NOMO-1 treated with dmso at 0.1 percent for 144 hours (cell line): ENCODE measurements around the gene KBTBD8.
A peak's percentile ranks its signal among the peaks of the same experiment; 100 is the strongest.

ENCODE experiments used
- DNase-seq: peaks from one replicate; lab custom pipeline; 2025; ENCODE audit not compliant: unreplicated experiment; lab: John Stamatoyannopoulos, UW

KBTBD8 gene, protein sequence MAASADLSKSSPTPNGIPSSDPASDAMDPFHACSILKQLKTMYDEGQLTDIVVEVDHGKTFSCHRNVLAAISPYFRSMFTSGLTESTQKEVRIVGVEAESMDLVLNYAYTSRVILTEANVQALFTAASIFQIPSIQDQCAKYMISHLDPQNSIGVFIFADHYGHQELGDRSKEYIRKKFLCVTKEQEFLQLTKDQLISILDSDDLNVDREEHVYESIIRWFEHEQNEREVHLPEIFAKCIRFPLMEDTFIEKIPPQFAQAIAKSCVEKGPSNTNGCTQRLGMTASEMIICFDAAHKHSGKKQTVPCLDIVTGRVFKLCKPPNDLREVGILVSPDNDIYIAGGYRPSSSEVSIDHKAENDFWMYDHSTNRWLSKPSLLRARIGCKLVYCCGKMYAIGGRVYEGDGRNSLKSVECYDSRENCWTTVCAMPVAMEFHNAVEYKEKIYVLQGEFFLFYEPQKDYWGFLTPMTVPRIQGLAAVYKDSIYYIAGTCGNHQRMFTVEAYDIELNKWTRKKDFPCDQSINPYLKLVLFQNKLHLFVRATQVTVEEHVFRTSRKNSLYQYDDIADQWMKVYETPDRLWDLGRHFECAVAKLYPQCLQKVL

DNA sequence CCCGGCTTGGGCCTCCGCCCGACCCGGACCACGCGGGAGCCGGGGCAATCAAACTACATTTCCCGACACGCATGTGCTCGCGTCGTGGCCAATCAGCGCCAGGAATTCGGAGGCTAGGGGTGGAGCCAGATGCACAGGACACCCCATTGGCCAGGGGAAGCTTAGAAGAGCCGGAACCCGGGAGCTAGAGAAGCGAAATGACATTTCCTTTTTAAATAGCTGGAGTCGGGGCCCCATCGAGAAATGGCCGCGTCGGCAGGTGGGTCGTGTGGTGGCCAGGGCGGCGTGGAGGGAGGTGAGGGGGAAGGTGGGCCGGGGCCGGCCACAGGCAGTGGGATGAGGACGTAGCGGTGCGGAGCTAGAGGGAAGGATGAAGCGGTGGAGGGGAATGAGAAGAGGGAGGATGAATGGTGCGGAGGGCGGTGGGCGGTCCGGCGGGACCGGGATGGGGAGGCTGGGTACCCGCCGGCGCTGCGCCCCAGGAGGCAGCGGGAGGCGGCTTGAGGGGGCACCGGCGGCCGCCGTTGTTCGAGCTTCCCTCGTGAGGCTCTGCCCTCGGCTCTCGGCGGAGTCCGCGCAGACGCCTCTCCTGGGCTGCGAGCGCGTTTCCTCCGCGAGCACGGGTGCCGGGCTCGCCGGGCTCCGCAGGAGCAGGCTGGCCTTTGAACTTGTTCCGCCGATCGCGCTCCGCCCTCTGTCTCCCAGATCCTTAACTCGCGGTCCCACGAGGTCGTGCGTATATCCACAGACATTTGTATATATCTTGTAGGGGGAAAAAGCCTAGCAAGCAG lies at the start of gene KBTBD8:
KBTBD8 (plus strand) TSS at position 195 of the 791 bp plus-strand sequence; CDS start at position 244, 49 bp downstream.
- DNase-seq: peak; percentile 99

DNA sequence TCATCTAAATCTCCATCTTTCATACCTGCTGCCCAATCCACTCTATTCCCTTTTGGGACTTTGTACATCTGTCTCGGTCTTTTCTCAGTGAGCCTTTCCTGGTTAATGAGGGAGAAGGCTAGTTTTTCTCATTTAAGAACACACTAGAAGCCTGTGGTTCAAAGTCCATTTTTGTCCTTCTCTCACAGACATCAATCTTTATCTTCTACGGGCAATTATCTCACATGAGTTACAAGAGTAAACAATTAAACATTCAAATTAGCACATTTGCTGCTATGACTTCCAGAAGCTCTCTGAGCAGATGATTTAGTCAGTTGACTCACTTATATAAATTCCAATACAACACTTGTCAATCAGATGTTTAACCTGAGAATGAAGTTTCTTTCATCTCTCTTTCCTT lies 49.3 kb upstream of the KBTBD8 start:
- no peak for DNase-seq

DNA sequence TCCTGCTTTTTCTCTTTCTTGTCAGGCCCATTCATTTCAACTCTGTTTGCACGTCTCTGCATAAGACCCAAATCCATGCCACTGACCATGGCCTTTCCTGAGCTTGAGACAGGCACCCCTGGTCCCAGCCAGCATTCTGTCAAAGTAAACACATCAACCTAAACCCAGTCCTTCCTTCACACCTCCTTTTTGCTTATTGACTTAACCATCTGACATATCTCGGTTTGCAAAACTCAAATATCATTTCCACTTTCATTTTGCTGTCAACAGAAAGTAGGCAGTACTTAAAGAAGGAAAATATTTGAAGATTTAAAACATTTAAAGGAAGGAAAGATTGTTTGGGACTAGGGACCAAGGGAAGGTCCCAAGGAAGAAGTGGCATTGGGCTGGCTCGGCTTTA lies 48.2 kb upstream of the KBTBD8 start:
- DNase-seq: no peak

DNA sequence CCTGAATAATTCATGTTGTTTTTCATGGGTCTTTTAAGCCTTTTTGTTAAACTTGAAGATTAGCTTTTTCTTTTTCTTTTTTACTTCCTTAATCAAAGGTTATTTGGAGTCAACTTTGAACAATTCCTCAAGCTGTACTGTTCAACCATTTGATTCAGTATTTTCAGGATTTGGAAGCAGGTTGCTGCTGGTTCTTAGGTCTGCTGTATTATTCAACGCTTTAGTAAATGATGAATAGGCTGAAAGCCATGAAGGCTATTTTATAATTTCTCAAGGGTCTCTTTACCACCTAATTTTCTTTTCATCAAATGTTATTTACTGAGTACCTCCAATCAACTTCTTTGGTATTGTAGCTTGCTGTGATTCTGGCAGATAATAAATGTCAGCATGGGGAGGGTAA lies 45.8 kb upstream of the KBTBD8 start:
- DNase-seq: no peak

DNA sequence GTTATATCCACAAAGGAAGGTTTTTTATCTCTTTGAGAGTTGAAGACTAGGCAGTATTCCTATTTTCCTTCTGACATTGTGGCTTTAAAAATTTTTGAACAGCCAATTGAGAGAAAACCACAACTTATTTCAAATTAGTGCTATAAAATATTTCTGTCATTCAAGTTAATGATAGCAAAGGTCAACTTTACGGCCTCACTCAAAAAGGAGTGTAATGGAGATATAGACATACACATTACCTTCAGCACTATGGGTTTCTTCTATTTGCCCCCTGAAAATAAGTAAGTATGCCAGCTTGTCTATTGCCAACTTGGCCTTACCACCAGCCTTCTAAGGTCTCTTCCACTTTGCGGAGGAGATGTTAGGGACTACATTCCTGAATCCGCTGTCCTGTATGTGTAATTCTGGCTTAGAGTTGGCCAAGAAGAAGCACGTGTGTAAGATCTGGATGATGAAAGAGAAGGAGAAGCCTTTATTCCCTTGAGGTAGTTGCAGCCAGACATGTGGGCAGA lies 44.1 kb upstream of the KBTBD8 start:
- DNase-seq: no peak

DNA sequence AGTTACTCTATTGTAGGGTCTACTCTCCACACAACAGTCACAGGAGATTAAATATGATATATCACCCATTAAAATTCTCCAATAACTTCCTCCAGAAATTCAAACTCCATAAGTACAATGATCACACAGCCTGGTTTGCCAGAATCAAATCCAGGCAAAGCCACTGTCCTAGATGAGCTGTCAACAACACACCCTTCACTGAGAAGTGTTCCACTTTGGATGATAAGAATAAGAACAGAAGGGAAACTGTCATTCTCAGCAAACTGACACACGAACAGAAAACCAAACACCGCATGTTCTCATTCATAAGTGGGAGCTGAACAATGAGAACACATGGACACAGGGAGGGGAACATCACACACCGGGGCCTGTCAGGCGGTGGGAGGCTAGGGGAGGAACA lies 41.4 kb upstream of the KBTBD8 start:
- DNase-seq: no peak

DNA sequence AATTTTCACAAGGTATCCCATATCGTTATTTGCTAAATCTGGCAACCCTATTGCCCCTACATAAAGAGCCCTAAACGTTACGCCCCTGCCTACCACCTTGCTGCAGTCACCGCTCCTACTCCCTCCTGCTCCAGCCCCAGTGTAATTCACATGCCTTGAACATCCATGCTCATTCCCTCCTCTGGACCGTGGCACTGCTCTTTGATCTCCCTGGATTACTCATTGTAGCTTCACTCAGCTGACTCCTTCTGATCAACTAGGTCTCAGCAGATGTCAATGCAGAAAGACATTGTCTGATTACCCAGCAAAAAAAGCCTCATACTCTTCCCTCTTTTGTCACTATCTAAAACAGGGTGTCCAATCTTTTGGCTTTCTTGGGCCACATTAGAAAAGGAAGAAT lies 40.7 kb upstream of the KBTBD8 start:
- no peak for DNase-seq

DNA sequence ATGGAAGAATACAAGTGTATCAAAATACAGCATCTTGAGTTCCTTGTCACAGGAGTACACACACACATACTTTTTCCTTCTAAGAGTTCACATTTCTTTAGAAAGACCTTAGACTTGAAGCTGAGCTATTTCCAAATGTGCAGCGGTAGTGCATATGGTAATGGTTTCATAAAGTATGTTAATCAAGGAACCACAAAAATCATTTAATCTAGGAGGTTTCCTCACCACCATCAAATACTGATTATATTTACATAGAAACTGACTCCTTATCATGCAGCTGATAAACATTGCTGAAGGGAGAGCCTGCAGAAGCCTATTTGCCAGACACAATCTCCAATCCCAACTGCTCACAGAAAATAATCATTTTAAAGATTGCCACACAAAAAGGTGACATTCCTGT lies 40.0 kb upstream of the KBTBD8 start:
- no peak for DNase-seq

DNA sequence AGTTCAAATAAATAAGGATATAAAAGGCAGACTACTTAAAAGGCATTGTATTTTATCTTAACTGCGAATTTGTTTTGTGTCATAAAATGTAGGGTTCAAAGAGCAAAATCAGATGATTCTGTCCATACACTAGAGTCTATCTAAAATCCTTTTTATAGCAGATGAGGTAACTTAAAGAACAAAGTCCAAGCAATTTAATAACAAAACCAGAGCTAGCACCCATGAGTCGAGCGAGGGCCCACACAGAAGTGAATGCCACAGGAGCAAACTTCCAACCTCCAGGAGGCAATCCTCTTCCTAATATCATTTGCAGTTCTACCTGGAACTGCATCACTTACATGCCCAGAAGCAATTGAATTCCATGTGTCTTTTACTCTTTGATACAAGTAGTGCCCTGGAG lies 35.4 kb upstream of the KBTBD8 start:
- no peak for DNase-seq

DNA sequence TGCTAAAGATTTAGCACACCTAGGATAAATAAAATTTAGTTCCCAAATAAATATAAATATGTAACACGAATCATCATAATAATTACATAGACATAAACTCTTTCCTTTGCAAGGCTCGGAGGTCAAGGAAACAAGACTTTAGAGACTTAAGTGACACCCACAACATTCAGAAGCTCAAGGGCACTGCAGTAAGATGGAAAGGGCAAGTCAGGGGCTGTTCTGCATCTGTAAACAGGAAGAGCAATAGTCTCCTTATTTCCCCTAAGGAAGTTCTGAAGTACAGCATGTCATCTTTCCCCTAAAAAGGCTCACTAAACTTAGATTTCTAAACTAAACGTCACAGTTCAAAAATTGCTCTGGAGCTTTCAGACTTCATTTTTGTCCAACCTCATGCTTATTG lies 26.9 kb upstream of the KBTBD8 start:
- no peak for DNase-seq

DNA sequence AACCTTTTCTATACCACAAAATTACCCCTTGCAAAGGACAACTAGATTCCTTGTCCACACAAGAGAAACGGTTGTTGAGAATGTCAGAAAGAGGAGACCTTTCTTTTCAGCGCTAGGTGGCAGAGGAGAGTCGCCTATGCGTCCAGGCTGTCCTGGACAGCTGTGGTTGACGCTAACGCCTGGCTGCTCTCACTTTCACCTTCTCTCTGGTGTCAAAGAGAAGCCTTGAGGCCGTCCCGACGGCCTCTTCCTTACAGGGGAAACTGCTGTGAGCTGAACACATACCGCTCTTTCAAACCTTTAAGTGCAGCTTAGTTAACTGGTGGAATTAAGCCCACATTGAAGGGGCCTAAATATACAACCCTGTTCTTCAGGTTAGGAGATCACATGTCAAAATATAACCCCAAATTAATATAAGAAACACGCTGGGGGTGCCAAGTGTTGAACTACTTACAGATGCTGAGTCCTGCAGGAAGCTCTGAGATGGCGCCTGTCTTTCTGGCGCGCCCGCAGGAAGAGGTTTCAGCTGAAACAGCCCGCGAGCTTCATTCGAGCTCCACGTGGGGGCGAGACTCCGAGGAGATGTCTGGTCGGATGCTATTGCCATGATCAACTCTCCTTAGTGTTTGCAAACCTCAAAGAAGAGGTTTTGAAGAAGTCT lies 26.1 kb upstream of the KBTBD8 start:
- peak; percentile 74 for DNase-seq

DNA sequence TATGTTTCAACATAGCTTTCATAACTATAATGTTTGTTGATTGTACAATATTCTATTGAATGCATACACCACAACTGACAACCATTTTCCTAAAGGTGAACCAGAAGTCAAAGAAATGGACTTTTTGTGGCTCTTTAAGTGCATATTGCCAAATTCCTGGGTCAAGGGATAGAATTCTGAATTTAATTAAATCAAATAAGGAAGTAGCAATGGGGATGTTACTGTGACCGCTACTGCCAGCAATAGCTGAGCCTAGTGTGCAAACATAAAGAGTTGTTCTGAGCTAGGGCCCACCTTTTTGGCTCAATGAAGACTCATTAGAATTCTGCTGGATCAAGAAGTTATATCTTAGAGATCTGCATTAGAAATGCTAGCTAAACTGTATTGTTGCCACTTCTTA lies 17.3 kb upstream of the KBTBD8 start:
- DNase-seq: no peak

DNA sequence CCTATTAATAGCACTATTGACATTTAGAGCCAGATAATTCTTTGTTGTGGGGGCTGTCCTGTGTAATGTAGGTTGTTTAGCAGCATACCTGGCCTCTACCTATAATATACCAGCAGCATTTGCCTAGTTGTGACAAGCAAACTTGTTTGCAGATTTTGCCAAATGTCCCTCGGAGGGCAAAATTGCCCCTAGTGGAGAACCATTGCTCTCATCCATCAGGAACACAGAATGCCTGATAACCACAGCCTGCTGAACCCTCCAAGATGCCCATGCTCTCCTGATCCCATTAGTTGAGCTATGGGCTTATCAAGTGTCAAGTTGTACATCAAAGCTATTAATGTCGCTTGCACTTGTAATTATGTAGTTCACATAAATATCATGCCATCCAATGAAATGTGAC lies 15.0 kb upstream of the KBTBD8 start:
- no peak for DNase-seq

DNA sequence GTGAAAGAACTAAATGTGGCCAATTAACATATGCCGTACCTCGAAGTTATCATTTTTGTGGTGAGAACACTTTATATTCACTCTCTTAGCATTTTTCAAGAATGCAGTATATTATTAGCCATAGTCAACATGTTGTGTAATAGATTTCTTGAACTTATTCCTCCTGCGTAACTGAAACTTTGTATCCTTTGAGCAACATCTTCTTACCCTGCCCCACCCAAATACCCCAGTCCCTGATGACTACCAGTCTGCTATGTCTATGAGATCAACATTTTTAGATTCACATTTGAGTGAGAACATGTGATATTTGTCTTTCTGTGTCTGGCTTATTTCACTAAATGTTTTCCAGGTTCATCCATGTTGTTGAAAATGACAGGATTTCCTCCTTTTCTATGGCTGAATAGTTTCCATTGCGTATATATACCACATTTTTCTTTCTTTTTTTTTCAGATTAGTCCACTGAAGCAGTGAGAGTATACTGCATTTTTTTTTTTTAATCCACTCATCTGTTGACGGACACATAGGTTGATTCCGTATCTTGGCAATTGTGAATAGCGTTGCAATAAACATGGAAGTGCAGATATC lies 12.7 kb upstream of the KBTBD8 start:
- DNase-seq: no peak

DNA sequence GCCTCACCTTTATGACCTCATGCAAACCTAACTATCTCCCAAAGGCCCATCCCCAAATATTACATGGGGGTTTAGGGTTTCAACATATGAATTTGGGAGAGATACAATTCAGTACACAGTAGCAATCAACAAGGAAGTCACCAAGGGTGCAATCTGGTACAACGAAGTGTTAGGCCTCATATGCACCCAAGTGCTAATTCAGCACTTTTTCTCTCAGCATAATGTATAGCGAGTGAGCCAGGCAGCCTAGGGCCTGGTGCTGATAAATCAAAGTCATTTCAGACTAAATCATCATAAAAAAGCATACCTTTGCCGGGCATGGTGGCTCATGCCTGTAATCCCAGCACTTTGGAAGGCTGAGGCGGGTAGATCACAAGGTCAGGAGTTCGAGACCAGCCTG lies 11.7 kb upstream of the KBTBD8 start:
- DNase-seq: no peak

DNA sequence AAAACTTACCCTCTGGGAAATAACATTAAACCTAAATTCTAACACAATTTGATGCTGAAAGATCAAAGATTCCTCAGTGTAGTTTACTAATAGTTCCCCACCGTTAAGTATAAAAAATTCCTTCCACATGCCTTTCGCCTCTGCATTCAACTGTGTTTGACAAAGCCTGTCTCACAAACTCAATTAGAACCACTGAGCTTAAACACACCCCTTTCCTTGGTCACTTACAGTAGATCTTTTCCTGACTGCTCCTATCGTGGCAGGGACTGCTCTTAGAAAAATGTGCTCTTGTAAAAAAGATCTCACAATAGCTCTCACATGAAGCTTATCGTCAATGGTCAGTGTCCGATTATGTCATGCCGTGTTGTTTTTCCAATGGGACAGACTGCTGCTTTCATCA lies 8.9 kb upstream of the KBTBD8 start:
- DNase-seq: no peak

DNA sequence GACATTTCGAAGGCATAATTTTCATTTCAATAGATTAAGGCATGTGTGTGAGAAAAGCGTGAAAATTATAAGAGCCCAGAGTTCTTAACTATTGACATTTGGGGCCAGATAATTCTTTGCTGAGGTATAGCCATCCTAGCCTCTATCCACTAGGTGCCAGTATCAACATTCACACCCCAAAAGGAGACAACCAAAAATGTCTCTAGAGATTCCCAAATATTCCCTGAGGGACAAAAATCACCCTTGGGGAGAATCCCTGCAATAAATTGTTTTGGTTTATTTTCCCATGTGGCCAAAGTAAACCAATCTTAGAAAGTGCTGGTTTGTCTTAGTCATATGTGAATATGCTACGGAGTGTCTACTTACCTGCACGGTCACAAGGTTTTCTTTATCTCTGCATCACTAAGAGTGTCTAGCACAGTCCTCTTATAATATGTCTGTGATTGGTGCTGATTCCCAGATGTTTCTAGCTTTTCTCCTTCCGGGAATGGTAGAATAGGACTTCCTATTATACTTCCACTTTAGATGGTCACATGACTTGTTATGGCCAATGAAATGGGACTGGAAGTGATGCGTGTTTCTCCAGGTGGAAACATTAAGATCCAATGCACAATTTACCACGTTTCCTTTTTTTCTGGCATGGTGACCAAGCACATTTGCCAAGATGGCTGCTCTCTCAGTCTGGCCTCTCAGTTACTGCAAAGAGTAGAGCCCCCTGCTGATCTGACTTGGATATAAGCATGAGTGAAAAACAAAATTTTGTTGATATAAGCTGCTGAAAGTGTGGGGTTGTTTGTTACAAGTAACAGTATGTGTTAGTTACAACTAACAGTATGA lies 8.0 kb upstream of the KBTBD8 start:
- DNase-seq: no peak

DNA sequence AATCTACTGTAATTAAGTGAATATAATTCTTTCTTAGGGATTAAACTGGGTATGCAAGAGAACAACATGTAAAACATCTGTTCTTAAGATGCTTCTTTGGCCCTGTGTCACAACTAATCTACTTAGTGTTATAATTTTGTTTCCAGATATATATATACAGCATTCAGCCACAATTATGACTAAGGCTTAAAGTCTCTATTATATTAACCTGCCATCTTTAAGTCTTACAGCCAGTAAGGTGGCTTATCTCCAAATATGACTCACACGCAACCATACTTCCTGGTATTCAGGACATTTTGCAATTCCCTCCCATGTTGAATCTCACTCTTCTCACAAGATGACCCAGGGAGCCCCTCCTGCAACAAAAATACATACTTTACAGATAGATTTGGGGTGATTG lies 6.6 kb upstream of the KBTBD8 start:
- peak; percentile 16 for DNase-seq

DNA sequence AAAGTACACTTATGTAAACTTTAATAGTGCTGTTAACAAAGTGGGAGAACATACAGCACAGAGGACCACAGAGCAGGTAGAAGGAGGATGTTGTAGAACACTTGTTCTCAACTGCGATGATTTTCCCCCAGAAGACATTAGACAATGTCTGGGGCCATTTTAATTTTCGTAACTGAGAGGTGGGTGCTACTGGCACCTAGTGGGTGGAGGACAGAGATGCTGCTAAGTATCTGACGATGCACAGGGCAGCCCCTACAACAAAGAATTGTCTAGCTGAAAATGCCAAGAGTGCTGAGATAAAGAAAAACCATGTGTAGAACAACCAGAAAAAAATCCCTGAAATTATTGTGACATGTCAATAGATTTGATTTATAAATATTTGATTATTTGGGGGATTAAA lies 5.0 kb upstream of the KBTBD8 start:
- no peak for DNase-seq

DNA sequence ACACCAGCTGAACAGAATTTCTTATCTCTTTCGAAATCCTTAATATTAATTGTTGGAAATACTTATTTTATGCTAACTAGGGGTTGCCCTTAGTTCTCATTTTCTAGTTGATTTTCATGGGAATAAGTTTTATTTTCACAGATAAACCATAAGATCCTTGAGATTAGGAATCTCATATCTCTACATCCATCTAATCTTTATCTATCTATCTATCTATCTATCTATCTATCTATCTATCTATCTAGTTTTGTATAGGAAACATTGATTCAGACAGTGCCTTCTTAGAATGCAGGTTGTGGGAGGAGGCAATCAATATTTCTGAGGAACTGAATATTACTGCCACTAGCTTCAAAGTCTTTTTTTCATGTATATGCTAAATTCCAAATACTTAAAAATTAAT lies 3.5 kb upstream of the KBTBD8 start:
- DNase-seq: no peak
